Thoracic aorta endothelial cell (primary cell): ENCODE results near the gene WDR31. TPM values are rescaled to one million over a fixed set of nuclear protein-coding genes. Genes with fewer than 3 reads are reported as not detected.

Experiments
- total RNA-seq: library from RNA; depleted of rRNA; stranded (reverse); fragments of >200 nt; gene quantifications from 2 replicates; pipeline ENCODE4 v1.2.3, GENCODE V29; 2012

The WDR31 gene
- total RNA-seq, result 0.50 and 0.53 TPM in 2 replicates

GRCh38 chr9:113340011-113340699 lies at the start of gene WDR31:
Gene WDR31 (minus strand): TSS chr9:113340275. CDS start chr9:113332022, 8,253 bp downstream.

GRCh38 chr9:113376634-113377567 lies 36.8 kb upstream of the WDR31 start, which contains the start of gene HDHD3:
Gene HDHD3 (minus strand): TSS chr9:113376986. CDS start chr9:113374354, 2,632 bp downstream.

DNA sequence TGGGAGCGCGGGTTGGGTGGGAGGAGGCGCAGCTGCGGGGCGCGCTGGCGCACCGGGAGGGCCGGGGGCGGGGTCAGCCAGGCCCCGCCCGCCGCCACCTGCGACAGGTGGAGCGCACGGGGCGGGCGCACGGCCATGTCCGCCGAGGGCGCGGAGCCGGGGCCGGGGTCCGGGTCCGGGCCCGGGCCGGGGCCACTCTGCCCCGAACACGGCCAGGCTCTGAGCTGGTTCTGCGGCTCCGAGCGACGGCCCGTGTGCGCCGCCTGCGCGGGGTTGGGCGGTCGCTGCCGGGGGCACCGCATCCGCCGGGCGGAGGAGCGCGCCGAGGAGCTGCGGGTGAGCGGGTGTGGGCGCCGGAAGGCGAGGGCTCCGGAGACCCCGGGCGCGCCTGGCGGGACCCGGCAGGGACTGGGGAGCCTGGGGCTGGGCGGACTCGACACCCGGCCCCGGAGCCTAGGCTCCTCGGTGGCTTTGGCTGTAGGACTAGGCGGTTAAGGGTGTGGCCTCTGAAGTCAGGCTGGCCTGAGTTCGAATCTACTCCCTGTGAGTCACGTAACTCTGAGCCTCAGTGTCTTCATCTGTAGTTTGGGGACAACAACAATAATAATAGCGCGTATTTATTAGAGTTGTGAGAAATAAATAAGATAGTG lies 9.5 kb upstream of the WDR31 start, which contains the start of gene BSPRY:
TSS of gene BSPRY (plus strand) at position 97 of the 650 bp plus-strand sequence. CDS start at position 136, 39 bp downstream.

DNA sequence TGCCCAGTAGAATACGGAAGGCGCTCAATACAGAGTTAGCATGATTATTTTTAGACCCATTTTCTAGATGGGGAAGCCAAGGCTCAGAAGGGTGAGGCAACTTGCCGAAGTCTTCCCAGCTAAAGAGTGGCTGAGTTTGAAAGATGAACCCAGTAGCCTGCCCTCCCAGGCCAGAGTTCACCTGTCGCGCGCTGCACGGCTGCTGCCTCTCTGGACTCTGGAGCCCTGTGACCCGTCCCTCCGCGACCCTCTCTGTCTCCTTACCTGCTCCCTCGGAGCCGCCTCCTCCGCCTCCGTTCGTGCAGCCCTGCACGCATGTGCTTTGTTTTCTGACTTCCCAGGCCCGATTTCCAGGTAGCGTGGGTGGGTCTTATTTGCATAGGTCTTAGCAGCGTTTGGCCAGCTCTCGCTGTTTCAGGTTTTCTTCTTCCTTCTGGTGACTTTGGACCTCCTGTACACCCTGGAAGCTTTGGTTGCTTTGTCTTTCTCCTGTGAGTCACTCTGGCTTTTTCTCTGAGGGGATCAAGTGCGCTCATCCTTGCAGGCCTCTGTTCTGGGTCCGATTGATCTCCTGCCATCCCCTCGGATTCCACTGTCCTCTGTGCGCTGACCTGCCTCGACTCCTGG lies 37.2 kb downstream of the WDR31 start, which contains the start of gene RNF183:
TSS of gene RNF183 (minus strand) at position 585 of the 627 bp plus-strand sequence. CDS start 5,192 bp downstream, outside the sequence.

DNA sequence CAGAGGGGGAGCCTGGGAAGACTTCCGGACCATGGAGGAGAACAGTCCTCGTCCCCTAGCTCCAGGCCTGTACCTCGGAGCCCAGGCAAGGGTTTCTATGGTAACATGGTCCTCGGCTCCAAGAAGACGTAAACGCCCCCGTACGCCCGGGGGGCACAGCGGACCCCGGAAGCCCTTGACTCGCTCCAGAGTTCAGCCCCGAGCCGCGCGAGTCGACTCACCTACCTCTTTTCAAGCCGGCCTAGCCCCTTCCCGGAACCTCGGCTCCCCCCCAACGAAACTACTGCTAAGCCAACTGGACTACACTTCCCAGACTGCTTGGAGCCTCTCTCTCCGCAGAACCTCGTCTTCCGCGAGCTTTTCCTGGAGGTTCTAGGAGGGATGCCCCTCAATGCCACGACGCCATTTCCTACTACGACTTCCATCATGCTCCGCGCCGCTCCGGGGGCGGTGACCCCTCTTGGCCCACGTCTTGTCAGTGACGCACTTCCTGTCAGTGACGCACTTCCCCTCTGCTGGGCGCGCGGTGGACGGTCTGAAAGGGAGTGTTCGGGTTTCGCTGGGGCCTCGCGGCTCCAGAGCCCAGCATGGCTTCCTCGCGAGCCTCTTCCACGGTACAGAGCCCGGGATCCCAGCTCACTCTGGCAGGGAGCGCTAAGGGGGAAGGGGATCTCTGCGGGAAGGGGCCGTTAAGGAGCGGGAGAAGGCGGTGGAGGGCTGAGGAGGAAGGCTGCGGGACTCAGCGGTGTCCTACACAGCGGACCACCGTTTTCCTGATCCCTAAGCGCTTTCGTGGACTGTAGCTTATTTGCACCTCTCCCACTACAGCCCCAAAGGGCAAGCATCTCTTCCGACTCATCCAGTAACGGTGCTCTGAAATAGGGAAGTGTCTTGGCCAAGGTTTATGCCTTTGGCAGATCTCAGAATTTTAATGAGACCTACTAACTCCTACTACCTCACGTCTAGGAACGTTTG lies 64.6 kb downstream of the WDR31 start, which contains the start of the genes CDC26 and PRPF4:
TSS of gene CDC26 (minus strand) at position 416 of the 975 bp plus-strand sequence. CDS start 3,065 bp downstream, outside the sequence.
TSS of gene PRPF4 (plus strand) at position 502 of the 975 bp plus-strand sequence. CDS start at position 588, 86 bp downstream.

Other genes with a start within 250 kb of the WDR31 start
- gene SLC31A2, start 189.3 kb downstream of the WDR31 start, total RNA-seq, result 3.7 and 7.1 TPM in 2 replicates
- gene FKBP15, start 119.0 kb downstream of the WDR31 start, total RNA-seq, result 28.2 and 31.8 TPM in 2 replicates
- gene SLC31A1, start 118.7 kb downstream of the WDR31 start, total RNA-seq, result 22.2 and 27.2 TPM in 2 replicates
- 48.3 and 60.5 TPM in 2 replicates for gene CDC26, start 64.7 kb downstream of the WDR31 start, total RNA-seq
- 29.9 and 33.3 TPM in 2 replicates for gene PRPF4, start 64.6 kb downstream of the WDR31 start, total RNA-seq
- gene RNF183, start 36.9 kb downstream of the WDR31 start, total RNA-seq, result not detected in 2 replicates
- gene BSPRY, start 9.3 kb upstream of the WDR31 start, total RNA-seq, result not detected in 2 replicates
- 6.0 and 6.2 TPM in 2 replicates for gene HDHD3, start 36.7 kb upstream of the WDR31 start, total RNA-seq
- 17.6 and 18.7 TPM in 2 replicates for gene ALAD, start 61.0 kb upstream of the WDR31 start, total RNA-seq
- 55.6 and 64.5 TPM in 2 replicates for gene POLE3, start 70.4 kb upstream of the WDR31 start, total RNA-seq
- gene C9orf43, start 70.5 kb upstream of the WDR31 start, total RNA-seq, result 0.66 and 1.0 TPM in 2 replicates
- gene RGS3, start 123.5 kb upstream of the WDR31 start, total RNA-seq, result 158 and 214 TPM in 2 replicates